ENCODE measurements around the gene CRKL.

The CRKL gene

DNA sequence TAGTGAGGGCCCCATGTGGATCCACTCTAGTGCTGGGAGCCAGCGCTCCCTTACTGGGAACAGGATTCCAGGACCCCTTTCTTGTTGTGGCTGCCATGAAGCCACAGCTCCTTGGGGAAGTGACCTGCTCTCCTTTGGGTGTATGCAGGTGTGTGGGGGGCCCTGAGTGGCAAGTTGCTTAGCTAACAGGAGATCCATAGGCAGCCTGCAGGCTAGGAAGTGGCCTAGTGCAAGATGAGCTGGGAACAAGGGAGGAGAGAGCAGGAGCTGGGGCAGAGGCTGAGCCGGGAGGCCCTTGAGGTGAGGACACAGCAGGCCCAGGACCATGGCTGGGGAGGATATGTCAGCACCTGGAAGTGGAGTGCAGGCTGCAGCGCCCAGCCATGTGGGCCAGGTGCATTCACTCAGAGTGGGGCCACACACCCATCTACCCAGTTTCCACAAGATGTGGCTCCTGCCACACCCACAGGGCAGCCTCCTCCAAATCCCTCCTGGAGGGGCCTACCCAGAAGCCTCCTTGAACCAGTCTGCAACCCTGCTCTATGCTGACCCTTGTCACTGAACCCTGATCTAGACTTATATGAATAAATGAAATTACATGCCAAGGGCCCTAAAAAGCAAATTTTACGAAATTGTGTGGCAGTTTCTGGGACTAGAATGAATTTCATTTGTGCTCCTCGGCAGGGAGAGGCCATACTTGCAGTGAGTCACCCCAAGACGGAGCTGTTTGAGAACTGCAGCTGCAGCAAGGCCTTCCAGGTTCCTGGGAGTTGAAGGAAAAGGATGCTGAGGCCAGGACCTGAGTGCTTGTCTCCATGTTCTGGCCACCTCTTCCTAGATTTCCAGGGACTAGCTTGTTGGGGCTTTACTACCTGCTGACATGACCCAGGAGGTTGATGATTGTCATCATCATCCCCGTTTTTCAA lies 81.5 kb downstream of the CRKL start:
- no peak for DNase-seq

DNA sequence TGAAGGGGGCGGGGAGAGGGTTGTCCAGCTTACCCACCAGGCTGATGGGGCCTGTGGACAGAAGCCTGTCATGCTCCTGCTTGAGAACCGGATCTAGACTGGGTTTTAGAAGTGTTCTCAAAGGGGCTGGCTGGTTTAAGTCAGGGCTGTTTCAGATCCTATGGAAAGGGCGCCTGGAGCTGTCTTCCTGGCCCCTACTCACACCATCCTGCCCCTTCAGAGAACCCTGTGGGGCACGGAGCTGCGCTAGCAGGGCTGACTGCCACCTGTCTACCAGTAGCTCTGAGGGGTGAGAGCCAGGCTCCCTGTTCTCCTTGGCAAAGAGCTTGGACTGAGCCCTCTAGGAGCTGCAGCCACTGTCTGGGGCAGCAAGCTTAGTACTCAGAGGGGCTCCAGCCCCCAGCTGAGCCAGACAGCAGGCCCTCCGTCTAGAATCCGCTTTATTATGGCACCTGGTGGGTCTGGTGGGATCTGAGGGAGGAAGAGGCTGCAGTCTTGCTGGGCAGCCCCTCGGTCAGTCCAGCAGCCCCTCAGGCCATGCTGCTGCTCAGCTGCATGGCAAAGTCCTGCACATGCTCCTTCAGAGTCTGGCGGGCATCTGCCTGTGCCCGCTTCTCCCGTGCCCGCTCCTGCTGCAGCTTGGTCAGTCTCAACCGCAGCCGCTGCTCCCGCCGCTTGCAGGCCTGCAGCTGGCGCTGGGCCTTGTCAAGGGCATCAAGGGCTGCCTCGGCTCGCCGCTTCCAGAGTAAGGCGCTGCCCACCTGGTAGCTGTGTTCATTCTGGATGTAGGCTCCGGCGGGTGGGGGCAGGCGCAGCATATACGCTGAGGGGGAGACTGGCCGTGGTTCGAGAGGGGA lies 82.4 kb downstream of the CRKL start:
- DNase-seq = no peak

DNA sequence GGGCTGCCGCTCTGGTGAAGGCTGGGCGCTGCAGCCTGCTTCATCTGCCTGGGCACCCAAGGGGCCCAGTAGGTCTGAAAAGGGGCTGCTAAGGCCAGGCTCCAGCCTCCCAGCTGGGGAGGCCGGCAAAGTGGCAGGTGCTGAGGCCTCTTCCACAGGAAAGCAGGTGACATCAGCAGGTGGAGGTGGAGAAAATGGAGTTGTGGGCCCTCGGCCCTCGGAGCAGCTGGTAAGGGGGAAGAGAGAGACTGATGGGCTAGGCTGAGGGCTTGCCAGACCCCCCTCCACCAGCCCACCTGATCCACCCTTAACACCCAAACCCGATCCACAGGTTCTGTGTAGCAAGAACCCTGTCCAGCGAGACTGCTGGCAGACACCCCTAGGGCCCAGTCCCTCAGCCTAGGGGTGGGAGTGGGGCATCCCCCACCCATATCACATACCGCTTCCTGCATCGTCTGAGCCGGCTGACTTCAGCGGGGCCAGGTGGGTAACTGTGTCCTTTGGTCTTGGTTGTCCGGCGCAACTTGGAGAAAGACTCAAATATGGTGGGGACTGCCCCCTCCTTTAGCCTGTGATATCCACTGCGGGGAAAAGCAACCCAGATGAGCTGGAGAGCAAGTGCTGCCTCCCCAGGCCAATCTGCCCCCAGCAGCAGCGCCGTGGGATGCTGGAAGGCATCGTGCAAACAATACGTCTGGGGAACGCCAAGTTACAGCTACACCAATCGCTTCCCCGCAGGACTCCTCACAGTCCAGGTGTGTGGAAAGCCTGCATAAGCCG lies 83.2 kb downstream of the CRKL start:
- peak in 1 of 2 experiments; percentile 62 for DNase-seq

DNA sequence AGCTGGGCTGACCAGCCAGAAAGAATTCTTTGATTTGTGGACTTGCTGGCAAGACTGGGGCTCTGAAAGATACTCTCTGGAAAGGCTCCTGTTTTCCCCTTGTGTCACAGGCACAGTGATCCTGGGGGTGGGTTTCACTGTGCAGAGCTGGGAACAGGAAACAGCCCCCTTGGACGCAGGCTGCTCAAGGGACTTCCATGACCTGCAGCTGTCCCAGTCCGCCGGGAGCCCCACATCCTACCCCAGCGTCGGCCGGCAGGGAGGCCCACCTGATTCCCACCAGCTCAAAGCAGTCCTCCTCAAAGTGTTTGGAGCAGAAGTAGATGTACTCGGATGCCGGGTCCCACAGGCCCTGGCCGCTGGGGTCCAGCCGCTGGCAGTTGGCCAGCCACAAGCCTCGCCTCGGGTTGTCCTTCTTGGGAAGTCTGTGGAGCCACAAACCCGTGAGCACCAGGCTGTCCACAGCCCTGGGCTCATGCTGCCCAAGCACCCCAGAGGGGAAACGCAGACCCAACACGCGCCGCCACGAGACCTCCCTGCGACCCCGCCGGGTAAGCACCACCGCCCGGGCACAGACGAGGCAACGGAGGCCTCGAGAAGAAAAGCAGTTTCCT lies 83.9 kb downstream of the CRKL start:
- no peak for DNase-seq

DNA sequence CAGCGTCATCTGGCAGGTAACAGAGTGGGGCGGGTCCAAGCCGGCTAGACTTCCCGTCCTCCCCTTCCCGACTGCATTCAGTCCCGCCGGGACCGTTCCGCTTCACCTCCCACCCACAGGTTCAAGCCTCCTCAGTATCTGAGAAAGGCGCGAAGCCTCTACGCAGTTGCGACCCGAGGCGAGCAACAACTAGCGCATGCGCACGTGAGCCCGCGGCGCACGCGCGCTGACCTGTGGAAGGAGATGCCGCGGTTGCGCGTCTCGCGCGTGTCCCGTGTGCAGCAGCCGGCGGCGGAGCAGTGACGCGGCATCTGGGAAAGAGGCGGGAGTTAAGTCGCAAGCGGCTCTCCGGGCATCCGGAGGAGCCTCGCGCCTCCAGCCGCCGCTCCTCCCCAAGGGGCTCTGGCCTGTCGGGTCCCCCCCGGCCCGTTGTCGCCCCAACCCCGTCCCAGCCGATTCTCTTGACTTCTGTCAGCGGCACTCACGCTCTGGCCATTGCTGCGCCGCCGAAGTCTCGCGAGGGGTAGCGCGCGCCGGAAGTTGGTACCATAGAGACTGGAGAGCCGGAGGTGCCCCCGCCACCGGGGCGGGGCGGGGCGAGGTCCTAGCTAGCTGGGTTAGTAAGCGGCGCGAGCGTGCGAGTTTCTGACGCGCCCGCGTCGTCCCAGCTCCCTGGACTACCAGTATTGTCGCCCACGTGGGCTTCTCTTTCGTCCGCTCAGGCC lies 84.6 kb downstream of the CRKL start, which contains the start of gene THAP7:
Gene THAP7, minus strand, starts transcription at position 518 of the 725 bp plus-strand sequence. Its CDS starts 207 bp downstream, at position 311.
- peak; percentile 90 to 93 for DNase-seq

All from NCI-H2081 (cell line).